Measurements from ENCODE around the gene DNASE1L2.

- no peak for TF ChIP-seq CTCF (IDR thresholded peaks at IDR 0.05; ENCODE audit: extremely low read depth in 1 of 2, insufficient read depth in 1 of 2, low read depth in 1 of 2, low read length in 2 of 2)
- no peak for TF ChIP-seq EZH2 (IDR thresholded peaks at IDR 0.05; ENCODE audit: borderline replicate concordance, low read depth, low read length, severe bottlenecking)
These were observed 38.5 kb upstream of the DNASE1L2 start for GRCh38 chr16:2197765-2198164.
